Testis (tissue), 2 donors: ENCODE measurements around the gene NPPC.

Source experiments
- POLR2A ChIP-seq: fragments of 450-650 bp; IDR thresholded peaks from one replicate; pipeline ENCODE4 v1.6.1; 2017; ENCODE audit warnings: antibody characterized with exemption, mild to moderate bottlenecking, moderate library complexity
- TF ChIP-seq, protein P1 (sequence below), 3 experiments: fragments of 450-650 bp in 2 of 3; fragments of 200-600 bp in 1 of 3; sonication (generic) in 1 of 3; IDR thresholded peaks; one replicate each; pipeline ENCODE4 v1.5.1; 2016 to 2019; ENCODE audit warnings: antibody characterized with exemption in 3 of 3, mild to moderate bottlenecking in 2 of 3, moderate library complexity in 1 of 3

DNA sequence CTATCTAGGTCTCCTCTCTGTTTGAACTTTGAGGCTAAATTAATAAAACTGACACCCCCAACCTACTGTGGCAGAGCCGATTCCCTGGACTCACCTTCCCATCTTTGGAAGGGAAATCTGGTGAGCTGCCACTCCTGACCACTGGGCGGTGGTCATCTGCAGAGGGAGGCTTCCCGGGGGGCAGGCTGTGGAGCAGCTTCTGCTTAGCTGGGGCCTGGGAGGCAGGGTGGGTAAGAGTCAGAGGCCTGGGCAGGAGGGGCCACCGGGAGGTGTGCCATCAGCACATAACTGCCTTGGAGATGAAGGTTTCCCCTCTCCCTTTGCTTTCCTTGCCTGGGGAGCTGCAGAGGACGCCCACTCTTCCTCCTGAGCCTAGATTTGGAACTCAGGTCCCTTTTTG, 2.3 kb upstream of the NPPC start:
- TF ChIP-seq POLR2A, result no peak
- TF ChIP-seq, protein P1, sequence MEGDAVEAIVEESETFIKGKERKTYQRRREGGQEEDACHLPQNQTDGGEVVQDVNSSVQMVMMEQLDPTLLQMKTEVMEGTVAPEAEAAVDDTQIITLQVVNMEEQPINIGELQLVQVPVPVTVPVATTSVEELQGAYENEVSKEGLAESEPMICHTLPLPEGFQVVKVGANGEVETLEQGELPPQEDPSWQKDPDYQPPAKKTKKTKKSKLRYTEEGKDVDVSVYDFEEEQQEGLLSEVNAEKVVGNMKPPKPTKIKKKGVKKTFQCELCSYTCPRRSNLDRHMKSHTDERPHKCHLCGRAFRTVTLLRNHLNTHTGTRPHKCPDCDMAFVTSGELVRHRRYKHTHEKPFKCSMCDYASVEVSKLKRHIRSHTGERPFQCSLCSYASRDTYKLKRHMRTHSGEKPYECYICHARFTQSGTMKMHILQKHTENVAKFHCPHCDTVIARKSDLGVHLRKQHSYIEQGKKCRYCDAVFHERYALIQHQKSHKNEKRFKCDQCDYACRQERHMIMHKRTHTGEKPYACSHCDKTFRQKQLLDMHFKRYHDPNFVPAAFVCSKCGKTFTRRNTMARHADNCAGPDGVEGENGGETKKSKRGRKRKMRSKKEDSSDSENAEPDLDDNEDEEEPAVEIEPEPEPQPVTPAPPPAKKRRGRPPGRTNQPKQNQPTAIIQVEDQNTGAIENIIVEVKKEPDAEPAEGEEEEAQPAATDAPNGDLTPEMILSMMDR (IDR thresholded peaks at IDR 0.05), result no peak
